CD4-positive, alpha-beta T cell treated with Interleukin-17A for 4 hours (primary cell): Measurements from ENCODE around the gene RNASET2.
"Not testable (repeated sequence)": the region's sequence is repeated elsewhere in the genome, so short reads cannot be mapped to it uniquely, and the experiment has no call there.

Experiments
- DNase-seq: peaks from one replicate; pipeline ENCODE4 v3.0.0-alpha.2; 2020; ENCODE audit warnings: mixed read lengths

RNASET2 gene

DNA sequence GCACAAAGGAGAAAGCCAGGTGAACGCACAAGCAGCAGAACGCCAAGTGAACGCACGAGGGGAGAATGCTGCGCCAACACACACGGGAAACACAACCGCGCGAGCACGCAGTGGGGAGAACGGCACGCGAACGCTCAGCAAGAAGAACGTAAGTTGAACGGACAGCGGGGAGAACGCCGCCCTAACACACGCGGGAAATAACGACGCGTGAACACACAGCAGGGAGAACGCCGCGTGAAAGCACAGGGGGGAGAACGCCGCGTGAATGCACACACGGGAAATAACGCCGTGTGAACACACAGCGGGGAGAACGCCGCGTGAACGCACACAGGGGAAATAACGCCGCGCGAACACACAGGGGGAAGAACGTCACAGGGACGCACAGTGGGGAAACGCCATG, 54.7 kb downstream of the RNASET2 start:
- no peak for DNase-seq

DNA sequence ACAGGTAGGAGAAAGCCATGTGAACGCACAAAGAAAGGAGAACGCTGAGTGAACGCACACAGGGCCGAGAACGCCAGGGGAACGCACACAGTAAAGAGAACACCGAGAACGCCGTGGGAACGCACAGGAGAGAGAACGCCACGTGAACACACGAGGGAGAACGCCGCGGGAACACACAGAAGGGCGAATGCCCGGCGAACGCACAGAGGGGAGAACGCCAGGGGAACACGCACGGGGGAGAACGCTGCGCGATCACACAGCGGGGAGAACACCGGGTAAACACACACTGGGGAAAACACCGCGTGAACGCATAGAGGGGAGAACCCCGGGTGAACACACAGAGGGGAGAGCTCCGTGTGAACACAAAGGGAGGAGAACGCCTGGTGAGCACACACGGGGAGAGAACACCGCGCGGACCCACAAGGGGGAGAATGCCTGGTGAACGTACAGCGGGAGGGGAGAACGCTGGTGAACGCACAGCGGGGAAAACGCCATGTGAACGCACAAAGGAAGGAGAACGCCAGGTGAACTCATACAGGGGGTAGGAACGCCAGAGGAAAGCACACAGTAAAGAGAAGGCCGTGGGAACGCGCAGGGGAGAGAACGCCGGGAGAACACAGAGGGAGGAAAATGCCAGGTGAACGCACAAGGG, 55.3 kb downstream of the RNASET2 start:
- no peak for DNase-seq

DNA sequence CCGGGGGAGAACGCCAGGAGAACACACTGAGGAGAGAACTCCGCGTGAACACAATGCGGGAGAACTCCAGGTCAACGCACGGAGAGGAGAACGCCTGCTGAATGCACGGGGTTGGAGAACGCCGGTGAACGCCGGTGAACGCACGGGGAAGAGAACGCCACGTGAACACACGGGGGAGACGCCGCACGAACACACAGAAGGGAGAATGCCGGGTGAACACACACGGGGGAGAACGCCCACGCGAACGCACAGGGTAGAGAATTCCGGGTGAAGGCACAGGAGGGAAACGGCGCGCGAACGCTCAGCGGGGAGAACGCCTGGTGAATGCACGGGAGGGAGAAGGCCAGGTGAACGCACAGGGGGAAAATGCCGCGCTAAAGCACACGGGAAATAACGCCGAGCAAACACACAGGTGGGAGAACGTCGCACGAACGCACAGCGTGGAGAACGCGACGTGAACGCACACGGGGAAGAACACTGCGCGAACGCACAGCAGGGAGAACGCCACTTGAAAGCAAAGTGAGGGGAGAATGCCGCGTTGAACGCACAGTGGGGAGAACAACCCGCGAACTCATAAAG, 56.1 kb downstream of the RNASET2 start:
- DNase-seq, result no peak

DNA sequence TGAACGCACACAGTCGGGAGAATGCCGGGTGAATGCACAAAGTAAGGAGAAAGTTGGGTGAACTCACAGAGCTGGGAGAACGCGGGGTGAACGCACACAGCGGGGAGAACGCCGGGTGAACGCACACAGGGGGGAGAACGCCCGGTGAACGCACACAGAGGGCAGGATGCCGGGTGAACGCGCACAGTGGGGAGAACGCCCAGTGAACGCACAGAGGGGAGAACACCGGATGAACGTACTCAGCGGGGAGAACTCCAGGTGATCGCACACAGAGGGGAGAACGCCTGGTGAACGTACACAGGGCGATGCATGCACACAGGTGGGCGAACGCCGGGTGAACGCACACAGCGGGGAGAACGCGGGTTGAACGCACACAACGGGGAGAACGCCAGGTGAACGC, 57.4 kb downstream of the RNASET2 start:
- DNase-seq, result no peak

DNA sequence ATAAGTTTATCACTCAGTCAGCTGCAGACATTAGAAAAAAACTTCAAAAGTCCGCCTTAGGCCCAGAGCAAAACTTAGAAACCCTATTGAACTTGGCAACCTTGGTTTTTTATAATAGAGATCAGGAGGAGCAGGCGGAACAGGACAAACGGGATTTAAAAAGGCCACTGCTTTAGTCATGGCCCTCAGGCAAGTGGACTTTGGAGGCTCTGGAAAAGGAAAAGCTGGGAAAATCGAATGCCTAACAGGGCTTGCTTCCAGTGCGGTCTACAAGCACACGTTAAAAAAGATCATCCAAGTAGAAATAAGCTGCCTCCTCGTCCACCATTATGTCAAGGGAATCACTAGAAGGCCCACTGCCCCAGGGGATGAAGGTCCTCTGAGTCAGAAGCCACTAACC, 61.7 kb downstream of the RNASET2 start:
- not testable (repeated sequence) for DNase-seq

DNA sequence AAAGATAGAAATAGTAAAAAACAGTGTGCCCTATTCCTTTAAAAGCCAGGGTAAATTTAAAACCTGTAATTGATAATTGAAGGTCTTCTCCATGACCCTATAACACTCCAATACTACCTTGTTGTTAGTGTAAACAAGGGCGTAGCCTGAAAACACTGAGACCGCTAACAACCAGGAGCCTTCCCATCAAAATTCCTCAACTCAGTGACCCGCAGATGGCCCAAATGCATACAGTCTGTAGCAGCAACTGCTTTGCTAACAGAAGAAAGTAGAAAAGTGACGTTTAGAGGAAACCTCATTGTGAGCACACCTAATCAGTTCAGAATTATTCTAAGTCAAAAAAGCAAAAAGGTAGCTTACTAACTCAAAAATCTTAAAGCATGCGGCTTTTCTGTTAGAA, 63.9 kb downstream of the RNASET2 start:
- not testable (repeated sequence) for DNase-seq

DNA sequence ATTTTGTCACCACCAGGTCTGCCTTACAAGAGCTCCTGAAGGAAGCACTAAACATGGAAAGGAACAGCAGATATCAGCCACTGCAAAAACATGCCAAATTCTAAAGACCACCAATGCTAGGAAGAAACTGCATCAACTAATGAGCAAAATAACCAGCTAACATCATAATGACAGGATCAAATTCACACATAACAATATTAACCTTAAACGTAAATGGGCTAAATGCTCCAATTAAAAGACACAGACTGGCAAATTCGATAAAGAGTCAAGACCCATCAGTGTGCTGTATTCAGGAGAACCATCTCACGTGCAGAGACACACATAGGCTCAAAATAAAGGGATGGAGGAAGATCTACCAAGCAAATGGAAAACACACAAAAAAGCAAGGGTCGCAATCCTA, 69.6 kb downstream of the RNASET2 start:
- not testable (repeated sequence) for DNase-seq

DNA sequence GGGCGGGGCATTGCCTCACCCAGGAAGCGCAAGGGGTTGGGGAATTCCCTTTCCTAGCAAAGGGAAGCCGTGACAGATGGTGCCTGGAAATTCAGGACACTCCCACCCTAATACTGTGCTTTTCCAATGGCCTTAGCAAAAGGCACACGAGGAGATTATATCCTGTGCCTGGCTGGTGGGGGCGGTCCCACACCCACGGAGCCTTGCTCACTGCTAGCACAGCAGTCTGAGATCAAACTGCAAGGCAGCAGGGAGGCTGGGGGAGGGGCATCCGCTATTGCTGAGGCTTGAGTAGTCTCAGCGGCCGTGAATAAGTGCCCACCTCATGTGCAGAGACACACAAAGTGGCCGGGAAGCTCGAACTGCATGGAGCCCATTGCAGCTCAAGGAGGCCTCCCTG, 71.4 kb downstream of the RNASET2 start:
- not testable (repeated sequence) for DNase-seq

DNA sequence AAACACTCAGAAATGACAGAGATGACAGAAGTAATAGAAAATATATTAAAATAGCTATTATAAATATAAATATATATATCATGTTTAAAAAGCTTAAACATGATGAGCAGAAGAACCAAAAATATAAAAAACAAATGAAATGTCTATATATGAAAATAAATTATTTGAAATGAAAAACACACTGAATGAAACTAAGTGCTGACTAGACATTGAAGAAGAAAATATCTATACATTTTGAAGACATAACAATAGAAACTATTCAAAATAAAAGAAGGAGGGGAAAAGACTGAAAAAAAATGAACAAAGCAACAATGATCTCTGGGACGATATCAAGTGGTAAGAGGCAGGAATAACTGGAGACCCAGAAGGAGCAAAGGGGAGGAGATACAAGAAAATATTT, 76.8 kb downstream of the RNASET2 start:
- DNase-seq, result no peak
